OCI-LY3 (cell line): ENCODE results near the gene CAMTA1.

Source experiments
- EZH2phosphoT487 ChIP-seq: fragments of 200-600 bp; shearing (Covaris generic); IDR thresholded peaks from 2 replicates; pipeline ENCODE4 v1.6.1; 2018; ENCODE audit warnings: antibody characterized with exemption, mixed run types, low read depth
- TF ChIP-seq, protein P1 (sequence below): fragments of 200-600, 300-600 bp; sonication (generic); IDR thresholded peaks from 2 replicates; pipeline ENCODE4 v1.5.1; 2014; ENCODE audit warnings: antibody characterized with exemption, low read length, low read depth

DNA sequence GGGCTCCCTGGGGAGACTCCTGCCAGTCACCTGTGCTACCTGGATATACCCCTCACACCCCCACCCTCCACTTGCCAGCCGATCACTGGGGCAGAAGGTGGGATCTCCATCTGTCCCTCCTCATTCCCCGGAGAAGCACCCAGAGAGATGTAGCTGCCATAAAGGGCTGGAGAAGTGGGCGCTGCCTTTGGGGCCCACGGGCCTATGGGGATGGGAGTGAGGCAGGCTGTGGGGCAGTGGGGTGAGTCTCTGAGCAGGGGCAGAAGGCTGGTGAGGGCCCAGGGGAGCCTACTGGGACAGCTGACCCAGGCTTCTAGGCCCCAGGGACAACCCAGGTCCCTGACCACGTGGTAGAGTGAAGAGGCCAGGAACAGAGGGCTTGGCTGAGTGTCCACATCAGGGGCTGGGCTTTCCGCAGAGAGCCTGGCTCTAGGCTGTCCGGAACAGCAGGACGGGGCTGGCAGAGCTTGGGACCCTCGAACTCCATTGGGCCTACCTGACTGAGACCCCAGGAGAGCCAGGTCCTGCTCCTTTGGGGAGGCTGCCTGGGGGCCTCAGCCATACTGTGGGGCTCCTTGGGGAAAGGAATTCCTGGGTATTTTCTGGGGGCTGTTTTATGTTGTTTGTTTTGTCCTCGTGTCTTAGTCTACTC, 780.0 kb downstream of the CAMTA1 start:
- TF ChIP-seq, protein P1, sequence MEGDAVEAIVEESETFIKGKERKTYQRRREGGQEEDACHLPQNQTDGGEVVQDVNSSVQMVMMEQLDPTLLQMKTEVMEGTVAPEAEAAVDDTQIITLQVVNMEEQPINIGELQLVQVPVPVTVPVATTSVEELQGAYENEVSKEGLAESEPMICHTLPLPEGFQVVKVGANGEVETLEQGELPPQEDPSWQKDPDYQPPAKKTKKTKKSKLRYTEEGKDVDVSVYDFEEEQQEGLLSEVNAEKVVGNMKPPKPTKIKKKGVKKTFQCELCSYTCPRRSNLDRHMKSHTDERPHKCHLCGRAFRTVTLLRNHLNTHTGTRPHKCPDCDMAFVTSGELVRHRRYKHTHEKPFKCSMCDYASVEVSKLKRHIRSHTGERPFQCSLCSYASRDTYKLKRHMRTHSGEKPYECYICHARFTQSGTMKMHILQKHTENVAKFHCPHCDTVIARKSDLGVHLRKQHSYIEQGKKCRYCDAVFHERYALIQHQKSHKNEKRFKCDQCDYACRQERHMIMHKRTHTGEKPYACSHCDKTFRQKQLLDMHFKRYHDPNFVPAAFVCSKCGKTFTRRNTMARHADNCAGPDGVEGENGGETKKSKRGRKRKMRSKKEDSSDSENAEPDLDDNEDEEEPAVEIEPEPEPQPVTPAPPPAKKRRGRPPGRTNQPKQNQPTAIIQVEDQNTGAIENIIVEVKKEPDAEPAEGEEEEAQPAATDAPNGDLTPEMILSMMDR = no peak
- TF ChIP-seq EZH2phosphoT487 = no peak
